GM12891 (cell line): ENCODE results near the gene C19orf44.

Experiments used
- POLR2A ChIP-seq: IDR thresholded peaks from 2 replicates; pipeline ENCODE4 v1.6.1; 2011; ENCODE audit warnings: low read depth, low read length, control low read depth
- SPI1 ChIP-seq: IDR thresholded peaks from 2 replicates; pipeline ENCODE4 v1.6.1; 2011; ENCODE audit warnings: low read depth, low read length, control low read depth

GRCh38 chr19:16522559-16523377 lies 26.6 kb downstream of the C19orf44 start:
- no peak for TF ChIP-seq POLR2A
- no peak for TF ChIP-seq SPI1
